Neural progenitor cell (in vitro differentiated cells): ENCODE data around the gene DNAJC13. TPM values are rescaled to one million over a fixed set of nuclear protein-coding genes. Genes with fewer than 3 reads are reported as not detected.
"Not testable (repeated sequence)": the region's sequence is repeated elsewhere in the genome, so short reads cannot be mapped to it uniquely, and the experiment has no call there.

Source experiments
- DNase-seq: peaks from one replicate; pipeline ENCODE4 v3.0.0-alpha.2; 2016; ENCODE audit warnings: low spot score
- H2AFZ ChIP-seq: fragments of 200-600 bp; sonication (generic); replicated peaks from 2 replicates; pipeline ENCODE4 v1.6.1; 2016; ENCODE audit warnings: antibody characterized with exemption
- H3F3A ChIP-seq: fragments of 200-600 bp; sonication (generic); 2 replicates; pipeline ENCODE4 v1.6.1; 2016; ENCODE audit warnings: antibody characterized with exemption, low read depth
- H3K27ac ChIP-seq: fragments of 200-600 bp; sonication (generic); 2 replicates; pipeline ENCODE4 v1.5.1; 2016; ENCODE audit warnings: mild to moderate bottlenecking
- H3K27me3 ChIP-seq: fragments of 200-600 bp; sonication (generic); 2 replicates; pipeline ENCODE4 v1.6.1; 2016; ENCODE audit warnings: mild to moderate bottlenecking, moderate library complexity
- H3K36me3 ChIP-seq: fragments of 200-600 bp; sonication (generic); 2 replicates; pipeline ENCODE4 v1.5.1; 2016
- H3K4me1 ChIP-seq: fragments of 200-600 bp; sonication (generic); 2 replicates; pipeline ENCODE4 v1.6.1; 2016; ENCODE audit warnings: mixed run types
- H3K4me2 ChIP-seq: fragments of 200-600 bp; sonication (generic); 2 replicates; pipeline ENCODE4 v1.6.1; 2016
- H3K4me3 ChIP-seq: fragments of 200-600 bp; sonication (generic); 2 replicates; pipeline ENCODE4 v1.5.1; 2016
- H3K79me2 ChIP-seq: fragments of 200-600 bp; sonication (generic); 2 replicates; pipeline ENCODE4 v1.6.1; 2016; ENCODE audit warnings: low read depth
- H3K9ac ChIP-seq: fragments of 200-600 bp; sonication (generic); 2 replicates; pipeline ENCODE4 v1.6.1; 2016
- H3K9me3 ChIP-seq: fragments of 200-600 bp; sonication (generic); 2 replicates; pipeline ENCODE4 v1.5.1; 2016; ENCODE audit warnings: low read depth
- H4K20me1 ChIP-seq: fragments of 200-600 bp; sonication (generic); 2 replicates; pipeline ENCODE4 v1.6.1; 2016; ENCODE audit warnings: low read depth
- H3K27ac Mint-ChIP-seq: 3 replicates; pipeline ENCODE4 v1.8.0; 2021; ENCODE audit warnings: mixed read lengths
- H3K27me3 Mint-ChIP-seq: 2 replicates; pipeline ENCODE4 v1.8.0; 2022; ENCODE audit warnings: low read depth, mild to moderate bottlenecking, inconsistent platforms, moderate library complexity, mixed read lengths; ENCODE audit not compliant: insufficient read depth
- H3K36me3 Mint-ChIP-seq: 3 replicates; pipeline ENCODE4 v1.8.0; 2021; ENCODE audit warnings: mixed read lengths
- H3K4me1 Mint-ChIP-seq: 3 replicates; pipeline ENCODE4 v1.8.0; 2021; ENCODE audit warnings: mixed read lengths
- H3K4me3 Mint-ChIP-seq: 3 replicates; pipeline ENCODE4 v1.8.0; 2021; ENCODE audit warnings: mild to moderate bottlenecking, moderate library complexity, mixed read lengths
- H3K9me3 Mint-ChIP-seq: 3 replicates; pipeline ENCODE4 v1.8.0; 2020; ENCODE audit warnings: mixed read lengths
- CTCF ChIP-seq: fragments of 200-600 bp; sonication (generic); IDR thresholded peaks from 2 replicates; pipeline ENCODE4 v1.5.1; 2017; ENCODE audit warnings: antibody characterized with exemption, mild to moderate bottlenecking
- EZH2 ChIP-seq: fragments of 200-600 bp; sonication (generic); IDR thresholded peaks from 2 replicates; pipeline ENCODE4 v1.6.1; 2017; ENCODE audit warnings: antibody characterized with exemption, mild to moderate bottlenecking, moderate library complexity
- EZH2phosphoT487 ChIP-seq: fragments of 200-600 bp; sonication (generic); IDR thresholded peaks from 2 replicates; pipeline ENCODE4 v1.6.1; 2017; ENCODE audit warnings: antibody characterized with exemption
- total RNA-seq: library from RNA; depleted of rRNA; stranded (reverse); fragments of >200 nt; gene quantifications from 2 replicates; pipeline ENCODE4 v1.2.3, GENCODE V29; 2015; ENCODE audit warnings: low replicate concordance

Gene DNAJC13
- total RNA-seq, 1 donor from 2014 or later, result 36.3 TPM

DNA sequence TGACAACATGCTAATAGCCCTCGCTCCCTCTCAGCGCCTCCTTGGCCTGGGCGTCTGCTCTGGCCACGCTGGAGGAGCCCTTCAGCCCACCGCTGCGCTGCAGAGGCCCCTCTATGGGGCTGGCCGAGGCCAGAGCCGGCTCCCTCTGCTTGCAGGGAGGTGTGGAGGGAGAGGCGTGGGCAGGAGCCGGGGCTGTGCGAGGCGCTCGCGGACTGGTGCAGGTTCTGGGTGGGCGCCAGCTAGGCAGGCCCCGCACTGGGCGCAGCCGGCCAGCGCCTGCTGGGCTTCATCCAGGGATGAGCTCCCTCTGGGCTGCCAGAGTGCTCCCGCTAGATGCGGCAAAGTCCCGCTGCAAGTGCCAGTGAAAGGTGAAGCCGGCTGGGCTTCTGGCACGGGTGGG is 21.0 kb upstream of the DNAJC13 start:
- Histone ChIP-seq H3K27ac (no peak overlapping the region), H3K36me3 (no peaks in the 10 kb centered on the region), H3K4me2 (no peak overlapping the region), H2AFZ (no peak overlapping the region), H3K9ac (no peak overlapping the region), H4K20me1 (no peaks in the 10 kb centered on the region), H3K79me2 (no peaks in the 10 kb centered on the region), H3K9me3 (no peaks in the 10 kb centered on the region), H3K27me3 (no peaks in the 10 kb centered on the region), H3K4me1 (no peaks in the 10 kb centered on the region), H3F3A (no peaks in the 10 kb centered on the region), H3K4me3 (no peak overlapping the region)
- Mint-ChIP-seq H3K27me3 (no peaks in the 10 kb centered on the region), H3K4me1 (no peaks in the 10 kb centered on the region), H3K9me3 (no peaks in the 10 kb centered on the region), H3K4me3 (no peak overlapping the region), H3K36me3 (peaks cover 1% of the 10 kb centered on the region), H3K27ac (no peak overlapping the region)
- DNase-seq, result no peak
- no peak for TF ChIP-seq EZH2phosphoT487
- no peak for TF ChIP-seq EZH2

GRCh38 chr3:132396776-132397175 is 20.5 kb upstream of the DNAJC13 start:
- not testable (repeated sequence) for H3K9me3 ChIP-seq, H3K27ac Mint-ChIP-seq, H3K27me3 Mint-ChIP-seq, H3K4me2 ChIP-seq, H3F3A ChIP-seq, H4K20me1 ChIP-seq, H2AFZ ChIP-seq, H3K36me3 ChIP-seq, H3K4me1 Mint-ChIP-seq, H3K4me3 Mint-ChIP-seq, DNase-seq, H3K79me2 ChIP-seq, H3K9ac ChIP-seq, H3K4me3 ChIP-seq, H3K27me3 ChIP-seq, H3K4me1 ChIP-seq, H3K36me3 Mint-ChIP-seq, H3K27ac ChIP-seq, H3K9me3 Mint-ChIP-seq

DNA sequence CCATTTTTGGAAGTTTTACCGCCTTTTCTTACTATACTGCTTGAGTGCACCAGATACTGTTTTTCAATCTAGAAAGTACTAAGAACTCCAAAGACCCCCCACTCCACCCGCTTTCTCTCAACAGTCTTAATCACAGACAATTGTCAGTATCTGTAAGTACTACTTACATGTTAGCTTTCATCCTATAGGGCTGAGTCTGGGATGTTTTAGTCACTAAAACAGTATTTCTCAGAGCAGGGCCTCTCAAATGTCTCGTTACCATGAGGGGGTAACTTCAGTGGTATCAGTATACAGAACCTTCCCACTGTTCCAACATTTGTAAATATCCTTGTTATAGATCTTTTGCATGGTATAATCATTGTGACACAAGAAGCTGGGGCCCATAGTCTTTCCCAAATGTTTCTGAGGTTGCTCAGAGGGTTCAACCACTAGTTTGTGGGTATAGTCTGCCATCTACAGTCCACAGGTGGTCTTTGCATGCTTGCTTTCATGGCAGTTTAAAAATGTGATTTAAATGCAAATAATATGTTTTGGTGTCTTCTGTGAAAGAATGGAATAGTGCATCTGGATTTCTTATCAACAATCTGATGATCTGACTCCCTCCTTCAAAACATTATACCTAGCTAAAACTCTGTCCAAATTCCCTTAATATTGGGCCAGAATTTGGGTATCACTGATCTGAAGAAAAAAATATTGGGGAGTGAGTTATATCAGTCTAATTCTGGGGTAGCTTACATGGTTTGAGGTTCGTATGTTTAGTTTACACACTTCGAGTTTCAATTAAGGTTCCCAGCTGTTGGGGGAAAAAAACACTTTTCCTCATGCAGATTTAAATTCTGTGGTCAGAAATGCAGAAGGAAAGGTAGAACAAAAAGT is 18.0 kb upstream of the DNAJC13 start:
- Mint-ChIP-seq H3K27ac (no peak overlapping the region), H3K27me3 (peaks cover 2% of the 10 kb centered on the region)

DNA sequence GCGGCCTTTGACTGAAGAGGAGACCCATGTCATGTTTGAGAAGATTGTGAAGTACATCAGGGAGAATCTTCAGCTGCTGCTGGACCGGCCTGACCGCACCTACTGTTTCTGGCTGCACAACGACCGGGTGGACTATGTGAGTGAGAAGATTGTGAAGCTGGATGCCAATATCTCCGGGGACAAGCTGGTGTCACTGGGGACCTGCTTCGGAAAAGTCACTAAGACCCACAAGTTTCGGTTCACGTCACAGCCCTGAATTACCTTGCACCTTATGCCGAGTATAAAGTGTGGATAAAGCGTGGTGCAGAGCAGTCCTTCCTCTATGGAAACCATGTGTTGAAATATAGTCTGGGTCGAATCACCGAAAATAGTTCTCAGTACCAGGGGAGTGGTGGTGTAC is 16.0 kb upstream of the DNAJC13 start:
- no peaks in the 10 kb centered on the region for H3K4me1 ChIP-seq
- Mint-ChIP-seq H3K4me1 (no peaks in the 10 kb centered on the region), H3K27me3 (peaks cover 2% of the 10 kb centered on the region), H3K9me3 (no peaks in the 10 kb centered on the region), H3K27ac (no peak overlapping the region), H3K4me3 (no peak overlapping the region), H3K36me3 (no peaks in the 10 kb centered on the region)
- no peaks in the 10 kb centered on the region for H4K20me1 ChIP-seq
- no peak overlapping the region for H3K4me3 ChIP-seq
- no peaks in the 10 kb centered on the region for H3K27me3 ChIP-seq
- H3K79me2 ChIP-seq, result no peaks in the 10 kb centered on the region
- no peak overlapping the region for H2AFZ ChIP-seq
- H3K4me2 ChIP-seq, result no peak overlapping the region
- no peaks in the 10 kb centered on the region for H3K36me3 ChIP-seq
- no peak for DNase-seq
- H3K9me3 ChIP-seq, result no peaks in the 10 kb centered on the region
- H3F3A ChIP-seq, result no peaks in the 10 kb centered on the region
- no peak overlapping the region for H3K9ac ChIP-seq
- TF ChIP-seq EZH2 (no peak), CTCF (no peak), EZH2phosphoT487 (no peak)
- no peak overlapping the region for H3K27ac ChIP-seq

More for the DNA sequence above, 18.0 kb upstream of the DNAJC13 start:
- DNase-seq, result peak; percentile 78
- H3K4me2 ChIP-seq, result no peak overlapping the region
- H3K9me3 ChIP-seq, result no peaks in the 10 kb centered on the region
- H4K20me1 ChIP-seq, result no peaks in the 10 kb centered on the region
- H3F3A ChIP-seq, result no peaks in the 10 kb centered on the region
- H3K27me3 ChIP-seq, result no peaks in the 10 kb centered on the region
- TF ChIP-seq CTCF (peak; percentile 95), EZH2phosphoT487 (no peak), EZH2 (no peak)
- no peaks in the 10 kb centered on the region for H3K4me1 ChIP-seq
- Mint-ChIP-seq H3K36me3 (peaks cover 1% of the 10 kb centered on the region), H3K9me3 (no peaks in the 10 kb centered on the region), H3K4me1 (no peaks in the 10 kb centered on the region), H3K4me3 (no peak overlapping the region)
- no peaks in the 10 kb centered on the region for H3K79me2 ChIP-seq
- no peak overlapping the region for H3K9ac ChIP-seq
- H3K27ac ChIP-seq, result no peak overlapping the region
- no peak overlapping the region for H3K4me3 ChIP-seq
- no peaks in the 10 kb centered on the region for H3K36me3 ChIP-seq
- peak overlapping the region; percentile 27 for H2AFZ ChIP-seq
